Testis (tissue), 3 donors: Measurements from ENCODE around the gene PRDM8. TPM values are rescaled to one million over a fixed set of nuclear protein-coding genes. Genes with fewer than 3 reads are reported as not detected.
"Not testable (repeated sequence)": the region's sequence is repeated elsewhere in the genome, so short reads cannot be mapped to it uniquely, and the experiment has no call there.

Experiments
- DNase-seq: peaks from one replicate; pipeline ENCODE4 v3.0.0-alpha.2; 2019
- H3K27ac ChIP-seq, 2 donors: fragments of 200-600 bp; sonication (generic); one replicate each; pipeline ENCODE4 v1.5.1; 2019
- H3K27me3 ChIP-seq: fragments of 200-600 bp; sonication (generic); one replicate; pipeline ENCODE4 v1.5.1; 2019
- H3K36me3 ChIP-seq: fragments of 200-600 bp; sonication (generic); one replicate; pipeline ENCODE4 v1.5.1; 2017; ENCODE audit warnings: low read depth; ENCODE audit errors: missing control alignments
- H3K4me1 ChIP-seq: fragments of 200-600 bp; sonication (generic); one replicate; pipeline ENCODE4 v1.5.1; 2019
- H3K4me3 ChIP-seq, 2 donors: fragments of 200-600 bp; sonication (generic); one replicate each; pipeline ENCODE4 v1.5.1; 2017 to 2019
- H3K9me3 ChIP-seq: fragments of 200-600 bp; sonication (generic); one replicate; pipeline ENCODE4 v1.5.1; 2017
- POLR2A ChIP-seq: fragments of 450-650 bp; IDR thresholded peaks from one replicate; pipeline ENCODE4 v1.6.1; 2017; ENCODE audit warnings: antibody characterized with exemption, mild to moderate bottlenecking, moderate library complexity
- WGBS, 2 donors: methylation state at CpG; one replicate each; pipeline ENCODE4 v1.1.5; 2018; 5-methylcytosine and 5-hydroxymethylcytosine counted together
- intact Hi-C: fragments of 100-400 bp; cut with DNase I; formaldehyde crosslinking; loops from one replicate; pipeline ENCODE4 v1.15.1; 2023; ENCODE audit warnings: low total_unique reads
- polyA plus RNA-seq: library from polyadenylated mRNA; stranded (reverse); fragments of 350-450 nt; fragmentation: Illumina TruSeq; extraction: RNeasy Lipid Tissue Mini Kit (QIAGEN cat#74804); gene quantifications from one replicate; pipeline ENCODE4 v1.2.3, GENCODE V29; 2014; ENCODE audit warnings: low read depth, low replicate concordance; ENCODE audit not compliant: insufficient read depth
- total RNA-seq, 2 donors: library from RNA; depleted of rRNA; stranded (reverse); fragments of >200 nt; gene quantifications; one replicate each; pipeline ENCODE4 v1.2.3, GENCODE V29; 2016
- TF ChIP-seq, protein P1 (sequence below), 3 experiments: fragments of 450-650 bp in 2 of 3; fragments of 200-600 bp in 1 of 3; sonication (generic) in 1 of 3; IDR thresholded peaks; one replicate each; pipeline ENCODE4 v1.5.1; 2016 to 2019; ENCODE audit warnings: antibody characterized with exemption in 3 of 3, mild to moderate bottlenecking in 2 of 3, moderate library complexity in 1 of 3

Gene PRDM8
- total and polyA plus RNA-seq, 3 donors from 2014 or later = 1.1 to 4.3 (median 3.9) TPM

DNA sequence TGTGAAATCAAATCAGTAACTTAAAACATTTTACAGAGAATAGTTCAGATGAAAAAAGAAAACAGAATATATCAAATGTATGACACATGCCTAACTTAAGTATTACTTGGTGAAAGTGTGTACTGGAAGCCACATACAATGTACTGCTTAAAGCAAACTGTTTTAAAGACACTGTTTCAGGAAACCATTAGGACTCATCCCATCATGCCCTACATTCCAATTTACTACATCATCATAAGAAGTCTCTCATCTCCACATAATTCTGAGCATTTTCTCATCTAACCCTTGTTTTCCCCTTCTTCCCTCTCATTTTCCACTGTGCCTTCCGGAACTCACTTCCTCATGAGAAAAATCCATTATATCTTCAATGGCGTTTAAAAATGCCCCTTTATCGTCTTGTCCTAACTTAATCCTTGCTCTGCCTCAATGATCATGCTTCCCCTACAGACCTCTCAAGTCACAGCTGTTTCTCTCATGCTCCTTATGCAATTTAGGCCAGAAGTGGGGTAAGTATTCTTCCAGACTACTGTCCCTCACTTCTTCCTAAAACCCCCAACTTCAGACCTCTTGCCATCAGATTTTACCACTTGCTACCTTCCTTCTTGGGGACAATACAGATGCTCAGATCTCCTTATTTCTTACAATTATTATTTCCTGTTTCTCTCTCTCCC, 42.3 kb downstream of the PRDM8 start:
- DNase-seq = no peak
- no peak overlapping the region for H3K27ac ChIP-seq
- TF ChIP-seq, protein P1, sequence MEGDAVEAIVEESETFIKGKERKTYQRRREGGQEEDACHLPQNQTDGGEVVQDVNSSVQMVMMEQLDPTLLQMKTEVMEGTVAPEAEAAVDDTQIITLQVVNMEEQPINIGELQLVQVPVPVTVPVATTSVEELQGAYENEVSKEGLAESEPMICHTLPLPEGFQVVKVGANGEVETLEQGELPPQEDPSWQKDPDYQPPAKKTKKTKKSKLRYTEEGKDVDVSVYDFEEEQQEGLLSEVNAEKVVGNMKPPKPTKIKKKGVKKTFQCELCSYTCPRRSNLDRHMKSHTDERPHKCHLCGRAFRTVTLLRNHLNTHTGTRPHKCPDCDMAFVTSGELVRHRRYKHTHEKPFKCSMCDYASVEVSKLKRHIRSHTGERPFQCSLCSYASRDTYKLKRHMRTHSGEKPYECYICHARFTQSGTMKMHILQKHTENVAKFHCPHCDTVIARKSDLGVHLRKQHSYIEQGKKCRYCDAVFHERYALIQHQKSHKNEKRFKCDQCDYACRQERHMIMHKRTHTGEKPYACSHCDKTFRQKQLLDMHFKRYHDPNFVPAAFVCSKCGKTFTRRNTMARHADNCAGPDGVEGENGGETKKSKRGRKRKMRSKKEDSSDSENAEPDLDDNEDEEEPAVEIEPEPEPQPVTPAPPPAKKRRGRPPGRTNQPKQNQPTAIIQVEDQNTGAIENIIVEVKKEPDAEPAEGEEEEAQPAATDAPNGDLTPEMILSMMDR (IDR thresholded peaks at IDR 0.05) = no peak
- TF ChIP-seq POLR2A = no peak
- intact Hi-C loops = no loop called here
- no peaks in the 10 kb centered on the region for H3K27me3 ChIP-seq
- no peaks in the 10 kb centered on the region for H3K36me3 ChIP-seq
- WGBS, 2 donors = 91 to 92% methylated on average over 3 of the region's 3 CpGs
- no peaks in the 10 kb centered on the region for H3K9me3 ChIP-seq
- no peak overlapping the region for H3K4me3 ChIP-seq
- no peaks in the 10 kb centered on the region for H3K4me1 ChIP-seq

DNA sequence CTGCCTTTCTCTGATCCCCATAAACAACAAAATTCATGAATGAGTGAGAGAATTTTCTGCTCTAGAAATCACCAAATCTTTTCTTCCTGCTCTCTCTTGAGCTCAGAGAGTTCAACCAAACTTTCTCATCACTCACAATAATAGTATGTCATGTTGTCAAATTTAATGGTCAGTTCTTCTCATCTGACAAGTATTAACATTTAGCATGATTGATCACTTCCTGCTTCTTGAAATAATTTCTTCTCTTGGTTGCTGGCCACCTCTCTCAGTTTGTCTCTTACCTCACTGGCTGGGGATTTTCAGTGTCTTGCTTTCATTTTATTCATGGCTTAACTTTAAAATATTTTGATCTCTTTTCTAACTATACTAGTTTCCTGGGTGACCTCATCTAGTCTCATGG, 43.7 kb downstream of the PRDM8 start:
- no peak overlapping the region for H3K4me3 ChIP-seq
- TF ChIP-seq, protein P1 (IDR thresholded peaks at IDR 0.05) = no peak
- TF ChIP-seq POLR2A = no peak
- intact Hi-C loops = no loop called here
- no peaks in the 10 kb centered on the region for H3K36me3 ChIP-seq
- no peak for DNase-seq
- H3K27me3 ChIP-seq = no peaks in the 10 kb centered on the region
- H3K4me1 ChIP-seq = no peaks in the 10 kb centered on the region
- H3K9me3 ChIP-seq = no peaks in the 10 kb centered on the region
- H3K27ac ChIP-seq = no peak overlapping the region

DNA sequence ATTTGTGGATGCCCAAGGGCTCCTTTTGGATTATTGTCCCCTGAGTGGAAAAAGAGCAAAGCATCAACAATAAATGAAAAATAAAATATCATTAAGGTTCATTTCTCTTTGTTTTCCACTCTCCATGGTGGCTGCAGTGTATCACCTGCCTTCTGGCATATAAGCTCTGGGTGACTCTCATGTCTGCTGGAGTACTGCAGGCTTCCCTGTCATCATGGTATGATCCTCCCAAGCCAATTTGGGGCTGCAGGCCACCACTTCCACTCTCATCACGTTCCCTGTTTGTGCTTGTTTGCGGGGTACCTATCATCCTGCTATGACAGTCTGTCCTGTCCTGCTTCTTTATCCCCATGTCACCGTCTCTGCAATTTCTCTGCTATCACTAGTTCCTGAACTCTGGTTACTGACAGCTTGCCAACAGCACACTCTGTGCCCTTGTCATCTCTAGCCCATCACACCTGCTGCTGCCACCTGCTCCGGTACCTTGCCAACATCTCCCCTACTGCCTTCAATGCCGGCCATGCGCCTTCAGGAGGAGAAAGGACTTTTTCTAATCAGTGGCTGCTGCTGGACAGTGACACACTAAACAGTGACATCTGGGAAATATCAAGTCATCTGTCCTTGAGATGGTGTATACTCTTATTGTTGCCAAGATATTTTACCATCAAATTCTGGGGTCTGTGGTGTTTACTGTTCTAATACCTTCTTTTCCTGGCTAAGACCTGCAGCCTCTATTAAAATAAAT, 46.1 kb downstream of the PRDM8 start:
- WGBS, 2 donors = 66 to 75% methylated on average over 6 of the region's 6 CpGs
- Histone ChIP-seq H3K9me3 (no peaks in the 10 kb centered on the region), H3K27me3 (no peaks in the 10 kb centered on the region), H3K4me1 (no peaks in the 10 kb centered on the region), H3K4me3 (no peak overlapping the region), H3K27ac (no peak overlapping the region), H3K36me3 (no peaks in the 10 kb centered on the region)
- DNase-seq = no peak
- no peak for TF ChIP-seq POLR2A
- TF ChIP-seq, protein P1 (IDR thresholded peaks at IDR 0.05) = no peak
- intact Hi-C loops = no loop called here

DNA sequence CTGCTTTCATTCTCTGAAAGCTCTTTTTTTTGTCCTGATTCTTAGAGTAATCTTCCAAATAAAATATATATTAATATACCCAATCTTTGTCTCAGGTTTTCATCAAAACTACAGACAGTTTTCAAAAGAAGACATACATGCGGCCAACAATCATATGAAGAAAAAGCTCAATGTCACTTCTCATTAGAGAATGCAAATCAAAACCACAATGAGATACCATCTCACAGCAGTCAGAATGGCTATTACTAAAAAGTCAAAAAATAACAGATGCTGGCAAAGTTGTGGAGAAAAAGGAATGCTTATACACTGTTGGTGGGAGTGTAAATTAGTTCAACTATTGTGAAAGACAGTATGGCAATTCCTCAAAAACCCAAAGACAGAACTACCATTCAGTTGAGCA, 50.2 kb downstream of the PRDM8 start:
- intact Hi-C loops, DNase-seq, H3K27me3 ChIP-seq, H3K27ac ChIP-seq, H3K4me3 ChIP-seq, H3K9me3 ChIP-seq, H3K4me1 ChIP-seq, H3K36me3 ChIP-seq: not testable (repeated sequence)
- 93 to 94% methylated on average over 1 of the region's 1 CpG for WGBS, 2 donors

DNA sequence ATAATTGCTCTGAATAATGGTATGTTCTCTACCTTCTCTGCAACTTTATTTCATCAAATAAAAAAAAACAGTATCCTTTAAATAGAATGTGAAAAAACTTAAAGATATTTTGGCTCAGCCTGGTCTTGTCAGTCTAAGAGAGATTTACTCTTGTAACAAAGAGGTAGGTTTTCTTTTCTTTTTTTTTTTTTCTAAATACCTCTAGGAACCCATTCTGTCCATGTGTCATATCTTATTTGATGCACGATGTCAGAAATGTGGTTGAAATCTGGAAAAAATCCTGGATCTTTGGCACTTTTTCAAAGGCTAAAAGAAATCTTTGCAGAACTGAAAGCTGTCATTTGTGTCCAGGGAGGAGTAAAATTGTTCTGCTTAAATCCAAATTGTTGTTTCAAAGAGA, 51.8 kb downstream of the PRDM8 start:
- DNase-seq = no peak
- H3K9me3 ChIP-seq = no peaks in the 10 kb centered on the region
- no peak overlapping the region for H3K27ac ChIP-seq
- 64 to 65% methylated on average over 1 of the region's 1 CpG for WGBS, 2 donors
- intact Hi-C loops = no loop called here
- no peaks in the 10 kb centered on the region for H3K27me3 ChIP-seq
- no peaks in the 10 kb centered on the region for H3K36me3 ChIP-seq
- no peaks in the 10 kb centered on the region for H3K4me1 ChIP-seq
- no peak for TF ChIP-seq POLR2A
- TF ChIP-seq, protein P1 (IDR thresholded peaks at IDR 0.05) = no peak
- no peak overlapping the region for H3K4me3 ChIP-seq
